GM04504 (cell line): ENCODE measurements around the gene EVI5.
A peak's percentile ranks its signal among the peaks of the same experiment; 100 is the strongest.

Experiments used
- DNase-seq: peaks from one replicate; pipeline ENCODE4 v3.0.0-alpha.2; 2012; ENCODE audit warnings: low read depth

EVI5 gene

DNA sequence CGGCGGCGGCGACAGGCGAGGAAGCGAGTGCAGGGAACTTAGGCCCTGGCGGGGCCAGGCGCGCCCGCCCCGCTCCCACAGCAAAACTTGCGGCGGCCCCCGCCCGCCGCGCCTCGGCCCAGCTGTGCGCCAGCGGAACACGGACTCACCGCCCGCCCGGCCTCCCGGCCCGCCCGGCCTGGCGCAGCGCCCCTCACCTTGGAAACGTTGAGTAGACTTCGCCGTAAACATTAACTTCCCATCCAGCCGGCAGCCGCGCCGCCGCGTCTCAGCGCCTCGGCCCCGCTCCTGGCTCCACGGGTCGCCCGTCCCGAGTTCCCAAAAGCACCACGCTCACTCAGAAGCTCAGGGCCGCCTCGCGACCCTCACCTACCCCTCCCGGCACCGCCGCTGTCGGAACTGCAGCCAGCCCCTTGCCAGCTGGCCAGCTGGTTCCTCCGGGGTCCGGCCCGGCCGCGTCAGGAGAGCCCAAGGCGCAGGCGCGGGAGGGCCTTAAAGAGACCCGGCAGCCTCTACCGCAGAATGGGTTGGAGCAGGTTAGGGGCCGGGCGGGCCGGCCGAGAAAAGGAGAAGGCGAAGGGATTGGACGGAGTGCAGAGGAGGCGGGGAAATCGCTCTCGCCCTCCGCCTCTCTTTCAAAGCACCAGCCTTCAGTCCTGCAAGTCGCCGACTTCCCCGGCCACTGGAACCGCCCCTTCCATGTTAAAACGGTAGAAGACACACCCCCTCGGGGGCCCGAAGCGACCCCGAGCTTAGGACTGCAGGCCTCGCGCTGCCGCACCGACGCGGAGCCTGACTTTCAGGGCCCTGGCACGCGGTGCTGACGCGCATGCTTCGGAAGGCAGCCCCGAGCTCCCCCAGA is at the start of gene EVI5:
EVI5 (minus strand) TSS at position 470 of the 862 bp plus-strand sequence. CDS start 48,562 bp downstream, outside the sequence.
- peak; percentile 91 for DNase-seq

DNA sequence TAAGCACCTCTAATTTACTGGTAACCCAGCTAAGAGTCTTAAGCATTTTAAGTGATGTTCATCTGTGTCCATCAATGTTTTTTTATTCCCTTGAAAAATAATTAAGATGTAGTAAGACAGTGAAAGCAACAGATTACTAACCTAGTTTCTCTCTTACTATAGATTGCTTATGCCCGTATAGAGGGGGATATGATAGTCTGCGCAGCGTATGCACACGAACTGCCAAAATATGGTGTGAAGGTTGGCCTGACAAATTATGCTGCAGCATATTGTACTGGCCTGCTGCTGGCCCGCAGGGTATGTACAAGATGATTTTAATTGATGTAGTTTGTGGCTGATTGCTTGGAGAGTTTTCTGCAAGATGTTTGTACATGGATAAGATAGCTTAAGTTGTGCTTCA is 49.7 kb upstream of the EVI5 start:
- no peak for DNase-seq

DNA sequence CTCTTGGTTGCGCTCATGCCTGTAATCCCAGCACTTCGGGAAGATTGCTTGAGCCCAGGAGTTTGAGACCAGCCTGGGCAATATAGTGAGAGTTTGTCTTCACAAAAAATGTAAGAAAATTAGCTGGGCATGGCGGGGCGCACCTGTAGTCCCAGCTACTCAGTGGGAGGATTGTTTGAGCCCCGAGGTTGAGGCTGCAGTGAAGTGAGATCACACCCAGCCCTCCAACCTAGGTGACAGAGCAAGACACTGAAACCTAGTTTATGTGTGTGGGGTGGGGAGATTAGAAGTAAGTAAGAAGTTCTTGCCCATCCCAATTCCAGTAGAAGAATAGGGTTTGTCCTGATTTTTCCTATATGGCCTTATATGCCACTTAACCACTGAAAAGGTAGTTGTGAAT is 48.9 kb upstream of the EVI5 start:
- DNase-seq: no peak

DNA sequence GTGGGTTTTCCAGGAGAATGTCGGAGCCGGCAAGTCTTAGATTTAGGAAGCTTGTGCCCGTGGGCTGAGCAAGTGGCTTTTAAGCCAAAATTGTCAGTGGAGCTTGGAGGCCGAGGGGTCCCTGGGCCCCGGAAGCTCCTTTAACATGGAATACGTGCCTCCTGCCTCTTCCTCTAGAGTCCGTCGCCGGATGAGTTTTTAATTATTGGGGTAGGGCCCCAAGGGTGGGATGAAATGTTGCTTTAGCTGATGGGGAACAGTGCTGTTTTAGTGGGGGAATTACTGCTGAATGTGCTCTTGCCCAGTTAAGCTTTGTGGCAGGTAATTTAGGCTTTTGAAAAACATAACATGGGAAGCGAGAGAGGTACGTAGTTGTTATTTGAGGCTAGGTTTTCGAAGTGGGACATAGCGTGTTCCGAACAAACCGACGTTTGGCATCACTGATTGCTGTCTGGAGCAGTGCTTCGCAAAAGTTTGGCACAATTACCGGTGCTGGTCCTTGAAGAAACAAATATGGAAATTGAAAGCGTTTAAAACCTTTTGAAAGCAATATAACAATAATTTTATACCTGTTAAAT is 47.7 kb upstream of the EVI5 start:
- no peak for DNase-seq

DNA sequence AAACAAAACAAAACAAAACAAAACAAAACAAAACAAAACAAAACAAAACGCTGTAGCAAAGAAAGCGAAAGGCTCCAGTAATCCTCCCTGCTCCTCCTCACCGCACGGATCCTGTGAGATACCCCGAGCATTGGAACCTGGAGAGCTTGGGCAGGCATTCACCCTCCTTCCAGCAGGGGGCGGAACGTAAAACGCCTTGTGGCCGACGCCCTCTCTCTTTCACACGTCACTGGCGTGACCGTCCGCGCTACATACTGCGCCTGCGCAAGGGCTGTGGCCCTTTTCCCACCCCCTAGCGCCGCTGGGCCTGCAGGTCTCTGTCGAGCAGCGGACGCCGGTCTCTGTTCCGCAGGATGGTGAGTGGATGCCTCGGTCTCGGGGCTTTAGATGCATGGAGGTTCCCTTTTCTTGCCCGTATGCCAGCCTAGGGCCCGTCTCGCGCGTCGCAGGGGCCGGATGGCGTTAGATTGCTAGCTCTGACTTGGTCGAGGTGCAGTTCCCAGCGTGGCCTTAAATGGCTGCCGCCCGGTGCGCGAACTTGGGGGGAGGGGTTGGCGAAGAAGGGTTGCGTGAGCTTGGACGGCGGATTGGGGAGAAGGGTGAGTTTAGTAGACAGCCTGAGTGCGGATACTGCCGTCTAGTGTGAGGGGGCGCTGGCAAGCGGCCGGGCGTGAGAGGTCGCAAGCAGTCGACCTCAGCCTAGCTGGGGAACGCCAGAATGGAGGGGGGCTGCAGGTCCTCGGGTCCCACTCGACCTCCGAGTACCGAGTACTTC is 47.0 kb upstream of the EVI5 start, which contains the start of gene RPL5:
RPL5 (plus strand) TSS at position 279 of the 775 bp plus-strand sequence; CDS start at position 354, 75 bp downstream.
- peak; percentile 95 for DNase-seq

DNA sequence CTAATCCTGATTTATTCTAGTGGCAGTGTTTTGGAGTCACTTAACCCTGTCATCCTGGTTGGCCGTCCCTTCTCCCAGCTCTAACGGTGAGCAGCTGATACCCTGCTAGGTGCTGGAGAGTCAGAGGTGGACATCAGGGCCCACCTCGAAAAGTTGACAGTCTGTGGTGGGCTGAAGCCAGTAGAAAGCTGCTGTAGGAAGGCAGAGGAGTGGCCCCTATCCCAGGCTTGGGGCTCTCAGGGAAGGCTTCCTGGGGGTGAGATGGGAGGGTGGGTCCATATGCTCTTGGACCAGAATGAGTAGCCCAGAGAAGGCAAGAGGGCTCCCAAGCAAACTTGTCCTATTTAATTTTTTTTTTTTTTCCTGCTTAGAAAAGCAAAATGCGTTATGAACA is 46.5 kb upstream of the EVI5 start:
- no peak for DNase-seq

DNA sequence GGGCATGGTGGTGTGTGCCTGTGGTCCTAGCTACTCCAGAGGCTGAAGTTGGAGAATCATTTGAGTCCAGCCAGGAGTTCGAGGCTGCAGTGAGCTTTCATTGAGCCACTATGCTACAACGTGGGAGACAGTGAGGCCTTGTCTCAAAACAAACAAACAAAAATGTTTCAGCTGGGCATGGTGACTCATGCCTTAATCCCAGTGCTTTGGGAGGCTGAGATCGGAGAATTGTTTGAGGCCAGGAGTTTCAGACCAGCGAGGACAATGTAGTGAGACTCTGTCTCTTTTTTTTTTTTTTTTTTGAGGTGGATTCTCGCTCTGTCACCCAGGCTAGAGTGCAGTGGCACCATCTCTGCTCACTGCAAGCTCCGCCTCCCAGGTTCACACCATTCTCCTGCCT is 41.9 kb upstream of the EVI5 start:
- DNase-seq: no peak

DNA sequence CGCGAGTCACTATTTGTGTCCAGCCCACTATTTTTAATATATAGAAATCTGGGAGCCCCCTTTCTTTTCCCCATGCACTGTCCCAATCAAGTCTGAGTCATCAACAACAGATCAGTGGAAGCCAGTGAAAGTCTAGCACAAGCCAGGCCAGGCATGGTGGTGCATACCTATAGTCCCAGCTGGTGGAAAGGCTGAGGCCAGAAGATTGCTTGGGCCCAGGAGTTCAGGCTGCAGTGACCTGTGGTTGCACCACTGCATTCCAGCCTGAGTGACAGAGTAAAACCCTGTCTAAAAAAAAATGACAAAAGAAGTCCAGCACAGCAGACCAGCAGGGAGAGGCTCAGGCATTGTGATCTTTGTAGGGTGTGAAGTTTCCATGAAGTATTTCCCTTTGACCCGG is 38.0 kb upstream of the EVI5 start:
- DNase-seq: no peak

DNA sequence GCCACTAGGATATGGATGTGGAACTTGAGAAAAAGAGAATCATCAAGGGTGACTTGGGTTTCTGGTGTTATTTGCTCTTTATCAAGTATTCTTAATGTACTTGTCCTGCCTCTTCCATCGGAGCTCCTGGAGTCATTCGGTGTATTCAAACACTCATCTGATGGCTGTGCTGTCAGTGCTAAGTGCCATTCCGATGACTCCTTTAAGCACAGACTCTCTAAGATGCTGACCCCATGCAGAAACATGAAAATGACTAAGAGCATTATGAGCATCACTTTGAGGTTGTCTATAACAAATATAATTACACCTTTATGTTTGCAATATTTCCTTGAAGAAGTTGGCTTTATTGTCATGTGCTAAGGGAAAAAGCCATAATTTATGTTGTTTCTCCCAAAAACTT is 35.6 kb upstream of the EVI5 start:
- DNase-seq: no peak

DNA sequence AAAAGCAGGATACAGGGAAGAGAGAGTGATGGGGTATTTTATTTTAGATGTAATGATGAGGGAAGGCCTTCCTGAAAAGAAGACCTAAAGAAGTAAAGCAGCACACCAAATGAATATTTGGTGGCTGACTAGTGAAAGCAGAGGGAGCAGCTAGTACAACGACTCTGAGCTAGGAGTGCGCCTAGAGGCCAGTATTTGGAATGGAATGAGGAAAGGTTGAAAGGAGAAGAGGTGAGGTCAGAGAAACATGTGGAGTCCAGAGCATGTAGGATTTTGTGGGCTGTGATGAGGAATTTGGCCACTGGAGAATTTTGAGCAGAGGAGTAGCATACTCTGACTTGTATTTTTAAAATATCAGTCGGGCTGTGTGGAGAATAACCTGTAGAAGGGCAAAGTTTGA is 35.1 kb upstream of the EVI5 start:
- DNase-seq: no peak

DNA sequence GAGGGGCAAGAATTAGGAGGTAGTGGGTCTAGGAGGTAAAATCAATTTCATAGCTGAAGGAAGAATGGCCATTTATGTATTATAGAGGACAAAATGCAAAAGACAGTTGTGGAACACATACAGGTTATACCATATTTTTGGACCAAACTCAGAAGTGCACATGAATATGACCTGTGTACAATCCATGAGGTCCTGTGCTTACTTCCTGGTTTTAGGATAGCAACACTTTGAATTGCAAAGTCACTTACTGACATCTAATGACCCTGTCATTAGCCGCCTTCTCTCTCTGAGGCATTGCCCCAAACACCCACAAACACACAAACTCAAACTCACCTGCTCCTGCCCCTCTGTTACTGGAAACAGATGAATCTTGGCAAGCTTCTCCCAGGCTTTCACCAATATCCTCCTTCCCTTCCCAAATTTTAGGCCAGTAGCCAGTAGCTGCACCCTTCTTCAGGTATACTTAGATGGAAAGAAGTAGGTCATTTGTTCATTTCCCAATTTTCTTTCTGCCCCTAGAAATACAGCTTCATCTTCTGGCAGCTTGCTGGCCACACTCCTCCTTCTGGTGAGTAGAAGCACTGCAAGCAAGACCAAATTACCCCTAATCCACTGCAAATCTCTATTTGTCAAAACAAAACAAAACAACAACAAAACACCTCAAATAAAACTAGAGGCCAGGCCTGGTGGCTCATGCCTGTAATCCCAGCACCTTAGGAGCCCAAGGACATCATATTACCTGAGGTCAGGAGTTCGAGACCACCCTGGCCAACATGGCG is 33.3 kb upstream of the EVI5 start:
- no peak for DNase-seq

DNA sequence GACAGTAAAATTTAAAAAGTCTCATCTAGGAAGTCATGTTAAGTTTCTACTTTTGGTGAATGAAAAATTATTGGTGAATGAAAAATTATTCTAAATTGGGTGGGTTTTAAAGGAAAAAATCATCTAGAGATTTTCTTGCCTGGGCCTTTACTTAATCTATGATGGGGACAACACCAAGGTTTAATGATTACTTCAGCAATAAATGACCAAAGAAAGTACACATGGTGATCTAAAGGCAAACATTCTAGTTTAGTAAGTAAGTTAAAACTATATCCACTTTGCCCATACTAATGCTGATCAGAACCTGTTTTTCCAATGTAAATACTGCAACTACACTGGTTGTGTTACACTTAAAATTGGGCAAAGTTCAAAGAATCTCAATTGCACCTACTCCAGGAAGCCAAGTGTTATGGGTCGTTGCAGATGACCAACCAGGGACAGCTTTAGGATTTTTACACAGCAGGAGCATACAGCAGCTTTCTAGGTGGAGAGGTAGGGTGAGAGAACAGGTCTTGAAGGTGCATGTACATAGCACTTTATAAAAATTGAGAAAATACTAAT is 32.3 kb upstream of the EVI5 start:
- DNase-seq: no peak

DNA sequence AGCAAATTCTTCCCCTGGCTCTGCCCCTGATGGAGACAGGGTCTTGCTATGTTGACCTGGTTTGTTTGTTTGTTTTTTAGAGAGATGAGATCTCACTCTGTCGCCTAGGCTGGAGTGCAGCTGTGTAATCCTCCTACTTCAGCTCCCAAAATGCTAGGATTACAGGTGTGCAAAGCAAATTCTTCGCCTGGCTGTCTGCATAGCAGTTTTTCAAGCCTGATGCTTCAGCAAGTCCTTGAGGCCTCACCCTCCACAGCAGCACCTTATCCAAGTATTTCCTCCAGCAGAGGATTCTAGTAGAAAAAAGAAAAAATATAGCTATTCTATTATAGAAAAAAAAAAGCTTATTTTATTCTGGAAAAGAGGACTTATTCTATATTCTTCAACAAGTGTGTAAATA is 31.8 kb upstream of the EVI5 start:
- DNase-seq: no peak

DNA sequence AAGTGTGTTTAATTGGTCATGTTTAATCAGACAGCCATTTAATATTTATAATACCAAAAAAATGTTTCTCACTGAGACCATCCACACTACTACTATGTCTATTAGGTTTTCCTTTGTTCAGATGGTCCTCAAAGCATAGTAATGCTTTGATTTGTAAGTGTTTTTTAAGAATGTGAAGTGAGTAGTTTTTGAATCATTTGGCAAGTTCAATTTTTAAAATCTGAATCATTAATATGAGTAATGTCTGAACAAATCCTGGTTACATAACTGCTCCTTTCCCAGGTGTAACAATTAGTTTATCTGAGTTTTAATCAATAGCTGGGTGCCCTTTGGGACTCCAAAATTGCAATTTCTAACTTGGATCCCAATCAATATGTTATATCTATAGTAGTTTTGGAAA is 23.5 kb upstream of the EVI5 start:
- DNase-seq: no peak

DNA sequence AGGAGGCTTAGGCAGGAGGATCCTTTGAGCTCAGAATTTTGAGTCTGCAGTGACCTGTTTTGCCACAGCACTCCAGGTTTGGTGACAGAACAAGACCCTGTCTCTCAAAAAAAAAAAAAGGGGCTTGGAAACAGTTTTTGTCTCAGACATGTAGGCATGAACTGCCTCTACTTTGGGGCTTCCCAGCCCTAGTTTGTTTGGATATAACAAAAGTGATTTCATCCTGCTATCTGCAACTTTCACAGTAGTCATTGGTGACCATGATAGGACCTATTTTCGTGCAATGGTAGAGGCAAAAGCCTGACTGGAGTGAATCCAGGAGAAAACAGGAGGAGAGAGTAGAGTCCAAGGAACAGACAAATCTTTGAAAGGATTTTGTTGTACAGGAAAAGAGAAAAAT is 20.3 kb upstream of the EVI5 start:
- DNase-seq: no peak

DNA sequence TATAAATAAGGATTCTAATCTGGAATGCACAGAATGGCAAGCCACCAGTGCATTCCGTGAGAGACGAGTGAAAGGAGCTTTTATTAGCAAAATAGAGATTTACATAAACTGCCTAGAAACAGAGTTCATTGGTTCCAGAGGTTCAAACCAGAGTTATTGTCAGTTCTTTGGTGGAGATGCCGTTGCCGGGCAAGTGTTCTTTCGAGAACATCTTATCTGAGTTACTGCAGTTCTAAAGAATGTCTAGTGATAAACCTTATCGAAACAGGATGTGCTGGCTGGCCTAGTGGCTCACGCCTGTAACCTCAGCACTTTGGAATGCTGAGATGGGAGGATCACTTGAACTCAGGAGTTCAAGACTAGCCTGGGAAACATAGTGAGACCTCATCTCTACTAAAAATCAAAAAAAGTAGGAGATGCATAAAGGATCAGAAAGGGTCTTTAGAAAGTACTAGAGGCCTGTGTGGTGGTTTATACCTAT is 19.9 kb upstream of the EVI5 start:
- DNase-seq: peak; percentile 46

DNA sequence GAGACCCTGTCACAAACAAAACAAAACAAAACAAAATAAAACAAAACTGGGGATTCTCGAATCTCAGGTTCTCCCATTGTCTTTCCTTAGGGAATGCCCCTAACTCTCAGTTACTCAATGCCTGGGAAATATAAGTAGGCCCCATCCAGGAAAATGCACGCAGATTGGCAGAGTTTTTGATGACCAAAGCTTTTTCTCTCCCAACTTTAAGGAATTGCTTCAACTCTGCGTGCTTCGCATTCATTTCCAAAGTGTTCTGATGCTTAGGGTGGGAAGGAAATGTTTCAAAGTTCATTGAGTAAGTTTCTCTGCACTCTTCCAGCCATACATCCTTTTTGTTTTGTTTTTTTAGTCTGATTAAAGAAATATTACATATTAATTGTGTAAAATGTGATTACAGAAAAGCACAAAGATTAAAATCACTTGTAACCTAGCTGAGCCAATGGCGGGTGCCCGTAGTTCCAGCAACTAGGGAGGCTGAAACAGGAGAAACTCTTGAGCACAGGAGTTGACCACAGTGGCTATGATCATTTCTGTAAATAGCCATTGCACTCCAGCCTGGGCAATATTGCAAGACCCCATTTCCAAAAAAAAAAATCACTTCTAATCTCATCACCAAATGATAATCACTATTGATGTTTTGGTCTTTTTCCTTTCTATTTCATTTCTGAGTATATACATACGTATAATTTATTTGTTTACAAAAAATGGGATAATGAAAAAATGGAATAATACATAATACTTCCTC is 18.4 kb upstream of the EVI5 start:
- DNase-seq: no peak

DNA sequence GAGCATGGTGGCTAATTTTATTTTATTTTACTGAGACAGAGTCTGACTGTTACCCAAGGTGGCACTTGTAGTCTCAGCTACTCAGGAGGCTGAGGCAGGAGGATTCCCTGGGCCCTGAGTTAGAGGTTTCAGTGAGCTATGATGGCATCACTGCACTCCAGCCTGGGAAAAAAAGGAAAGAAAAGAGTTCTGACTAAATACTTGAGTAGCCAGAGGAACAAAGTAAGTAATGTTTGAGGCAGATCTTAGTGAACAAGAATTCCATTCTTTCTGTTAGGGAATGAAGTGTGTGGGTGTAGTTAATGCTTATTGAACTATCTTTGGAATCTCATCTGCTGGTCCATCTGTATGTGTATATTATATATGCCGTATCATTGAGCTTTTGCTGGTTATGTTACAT is 13.1 kb upstream of the EVI5 start:
- DNase-seq: no peak

DNA sequence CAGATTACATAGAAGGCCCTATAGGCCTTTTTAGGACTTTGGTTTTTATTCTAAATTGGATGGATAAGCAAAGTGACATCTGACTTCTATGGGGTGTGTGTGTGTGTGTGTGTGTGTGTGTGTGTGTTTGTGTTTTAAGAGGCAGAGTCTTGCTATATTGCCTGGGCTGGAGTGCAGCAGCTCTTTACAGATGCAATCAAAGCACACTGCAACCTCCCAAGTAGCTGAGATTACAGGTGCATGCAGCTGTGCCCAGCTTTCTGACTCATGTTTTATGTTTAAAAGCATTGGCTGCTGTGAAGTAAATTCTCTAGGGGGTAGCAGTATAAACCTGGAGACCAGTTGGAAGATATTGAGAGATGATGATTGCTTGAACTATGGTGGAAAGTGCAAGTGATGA is 12.4 kb upstream of the EVI5 start:
- no peak for DNase-seq

DNA sequence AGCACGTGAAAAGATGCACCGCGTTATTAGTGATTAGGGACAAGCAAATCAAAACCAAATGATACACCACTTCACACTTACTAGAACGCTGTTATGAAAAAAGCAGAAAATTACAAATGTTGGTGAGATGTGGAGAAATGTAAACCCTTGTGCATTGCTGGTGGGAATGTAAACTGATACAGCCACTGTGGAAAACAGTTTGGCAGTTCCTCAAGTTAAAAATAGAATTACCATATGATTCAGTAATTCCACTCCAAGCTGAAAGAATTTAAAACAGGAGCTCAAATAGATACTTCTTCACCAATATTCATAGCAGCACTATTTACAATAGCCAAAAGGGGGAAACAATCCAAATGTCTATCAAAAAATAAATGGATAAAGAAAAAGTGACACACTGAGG is 10.3 kb upstream of the EVI5 start:
- DNase-seq: no peak

DNA sequence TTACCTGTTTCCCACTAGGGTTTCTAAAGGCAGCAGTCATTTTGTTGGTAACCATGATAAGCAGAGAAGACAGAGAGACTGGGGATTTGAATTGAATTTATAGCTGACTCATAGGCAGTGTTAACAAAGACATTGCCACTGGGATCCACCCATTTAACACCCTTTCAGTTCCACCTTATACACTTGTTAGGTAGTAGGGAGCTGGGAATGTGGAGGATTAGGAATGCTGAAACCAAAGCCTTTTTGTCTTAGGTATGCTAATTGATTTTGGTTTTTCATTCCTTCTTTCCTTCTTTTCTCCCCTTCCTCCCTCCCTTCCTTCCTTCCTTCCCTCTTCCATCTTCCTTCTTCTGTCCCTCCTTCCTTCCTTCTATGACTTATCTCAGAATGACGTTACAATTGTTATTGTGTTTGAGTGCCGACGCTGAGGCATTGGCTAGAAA is 7.5 kb upstream of the EVI5 start:
- no peak for DNase-seq
